Ishikawa (cell line): ENCODE measurements around the gene ZNF467.

Source experiments
- CEBPB ChIP-seq: IDR thresholded peaks from 2 replicates; pipeline ENCODE4 v1.6.1; 2012
- CREB1 ChIP-seq: IDR thresholded peaks from 2 replicates; pipeline ENCODE4 v1.6.1; 2012; ENCODE audit warnings: low read depth
- EGR1 ChIP-seq: IDR thresholded peaks from 2 replicates; pipeline ENCODE4 v1.6.1; 2012
- EP300 ChIP-seq: IDR thresholded peaks from 2 replicates; pipeline ENCODE4 v1.6.1; 2012; ENCODE audit warnings: borderline replicate concordance
- FOXM1 ChIP-seq: IDR thresholded peaks from 2 replicates; pipeline ENCODE4 v1.6.1; 2012; ENCODE audit warnings: low read depth, borderline replicate concordance
- MAX ChIP-seq: IDR thresholded peaks from 2 replicates; pipeline ENCODE4 v1.6.1; 2012
- NFIC ChIP-seq: IDR thresholded peaks from 2 replicates; pipeline ENCODE4 v1.6.1; 2012
- RAD21 ChIP-seq: IDR thresholded peaks from 2 replicates; pipeline ENCODE4 v1.6.1; 2012; ENCODE audit warnings: low read depth
- REST ChIP-seq: IDR thresholded peaks from 2 replicates; pipeline ENCODE4 v1.6.1; 2012; ENCODE audit warnings: low read depth, mild to moderate bottlenecking
- TAF1 ChIP-seq: IDR thresholded peaks from 2 replicates; pipeline ENCODE4 v1.6.1; 2012; ENCODE audit warnings: low read depth, mild to moderate bottlenecking
- TCF12 ChIP-seq: IDR thresholded peaks from 2 replicates; pipeline ENCODE4 v1.6.1; 2012; ENCODE audit warnings: low read depth
- TEAD4 ChIP-seq: IDR thresholded peaks from 2 replicates; pipeline ENCODE4 v1.6.1; 2012
- USF1 ChIP-seq: IDR thresholded peaks from 2 replicates; pipeline ENCODE4 v1.6.1; 2012
- YY1 ChIP-seq: IDR thresholded peaks from 2 replicates; pipeline ENCODE4 v1.6.1; 2012; ENCODE audit warnings: low read depth
- ZBTB7A ChIP-seq: IDR thresholded peaks from 2 replicates; pipeline ENCODE4 v1.6.1; 2012; ENCODE audit warnings: low read depth

Gene ZNF467

GRCh38 chr7:149765399-149766121, 7.8 kb downstream of the ZNF467 start:
- TF ChIP-seq TAF1, result no peak

- no peak for TF ChIP-seq RAD21
- TF ChIP-seq MAX, result no peak
- TF ChIP-seq EGR1, result no peak
- TF ChIP-seq TEAD4, result no peak
- no peak for TF ChIP-seq CEBPB
- no peak for TF ChIP-seq CREB1
- no peak for TF ChIP-seq TAF1
- TF ChIP-seq EP300, result no peak
- TF ChIP-seq USF1, result no peak
- no peak for TF ChIP-seq ZBTB7A
- TF ChIP-seq FOXM1, result no peak
- TF ChIP-seq NFIC, result no peak
- TF ChIP-seq TCF12, result no peak
- TF ChIP-seq YY1, result no peak
- TF ChIP-seq REST, result no peak
Measured at GRCh38 chr7:149764481-149765398, 8.6 kb downstream of the ZNF467 start.

GRCh38 chr7:149763563-149764240, 9.7 kb downstream of the ZNF467 start:
- no peak for TF ChIP-seq MAX
- no peak for TF ChIP-seq REST
- TF ChIP-seq RAD21, result no peak
- TF ChIP-seq TCF12, result no peak
- TF ChIP-seq CREB1, result no peak

- TF ChIP-seq EGR1 (no peak), USF1 (no peak), EP300 (no peak), NFIC (no peak), TEAD4 (no peak), CREB1 (no peak), ZBTB7A (no peak), TAF1 (no peak), REST (no peak), YY1 (no peak), RAD21 (no peak), CEBPB (no peak), TCF12 (no peak), MAX (no peak), FOXM1 (no peak)
Measured at GRCh38 chr7:149762610-149763009, 10.8 kb downstream of the ZNF467 start.
